Activated T-cell treated with anti-CD3 and anti-CD28 coated beads, Interleukin-2, amount 50 U/mL, for 4 hours (primary cell): Measurements from ENCODE around the gene IP6K2. TPM values are rescaled to one million over a fixed set of nuclear protein-coding genes. Genes with fewer than 3 reads are reported as not detected.

ENCODE experiments used
- ATAC-seq, 2 donors: fragments of 200-7000 bp; cut with Tn5 transposase; one replicate each; pipeline ENCODE4 v1.10.0; 2021
- DNase-seq: peaks from one replicate; pipeline ENCODE4 v3.0.0-alpha.2; 2020
- H3K27me3 Mint-ChIP-seq: one replicate; pipeline ENCODE4 v1.8.0; 2021; ENCODE audit warnings: low read depth, mixed read lengths
- H3K36me3 Mint-ChIP-seq: one replicate; pipeline ENCODE4 v1.8.0; 2022; ENCODE audit warnings: mixed read lengths; ENCODE audit not compliant: insufficient read depth
- H3K4me1 Mint-ChIP-seq: one replicate; pipeline ENCODE4 v1.8.0; 2021; ENCODE audit warnings: low read depth, mixed read lengths
- H3K4me3 Mint-ChIP-seq: one replicate; pipeline ENCODE4 v1.8.0; 2021; ENCODE audit warnings: mild to moderate bottlenecking, moderate library complexity, mixed read lengths
- H3K9me3 Mint-ChIP-seq: one replicate; pipeline ENCODE4 v1.8.0; 2021; ENCODE audit warnings: mixed read lengths
- total RNA-seq, 3 donors: library from RNA; stranded (reverse); gene quantifications; one replicate each; pipeline ENCODE4 v1.2.1, GENCODE V29; 2021

Gene IP6K2
- total RNA-seq, 3 donors from 2014 or later = 39.9 to 45.9 (median 45.8) TPM

DNA sequence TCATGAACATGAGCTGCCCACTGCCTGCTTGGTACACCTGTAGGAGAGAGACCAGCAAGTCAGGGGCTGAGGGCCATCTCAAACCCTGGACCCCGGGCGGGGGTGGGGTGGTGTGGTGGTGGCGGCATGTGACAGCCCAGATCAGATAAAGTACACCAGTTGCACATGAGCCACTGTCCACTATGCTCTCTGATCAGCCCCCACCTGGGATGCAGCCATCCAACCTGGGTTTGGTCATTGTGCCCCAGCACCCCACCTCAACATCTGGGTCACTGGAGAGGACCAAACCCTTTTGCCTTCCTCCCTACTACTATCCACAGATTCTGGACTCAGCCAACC is 28.3 kb downstream of the IP6K2 start:
- Mint-ChIP-seq H3K27me3 (no peaks in the 10 kb centered on the region), H3K36me3 (peaks cover 20% of the 10 kb centered on the region), H3K9me3 (no peaks in the 10 kb centered on the region), H3K4me3 (no peak overlapping the region), H3K4me1 (peaks cover 17% of the 10 kb centered on the region)
- ATAC-seq (no peak), DNase-seq (no peak)

DNA sequence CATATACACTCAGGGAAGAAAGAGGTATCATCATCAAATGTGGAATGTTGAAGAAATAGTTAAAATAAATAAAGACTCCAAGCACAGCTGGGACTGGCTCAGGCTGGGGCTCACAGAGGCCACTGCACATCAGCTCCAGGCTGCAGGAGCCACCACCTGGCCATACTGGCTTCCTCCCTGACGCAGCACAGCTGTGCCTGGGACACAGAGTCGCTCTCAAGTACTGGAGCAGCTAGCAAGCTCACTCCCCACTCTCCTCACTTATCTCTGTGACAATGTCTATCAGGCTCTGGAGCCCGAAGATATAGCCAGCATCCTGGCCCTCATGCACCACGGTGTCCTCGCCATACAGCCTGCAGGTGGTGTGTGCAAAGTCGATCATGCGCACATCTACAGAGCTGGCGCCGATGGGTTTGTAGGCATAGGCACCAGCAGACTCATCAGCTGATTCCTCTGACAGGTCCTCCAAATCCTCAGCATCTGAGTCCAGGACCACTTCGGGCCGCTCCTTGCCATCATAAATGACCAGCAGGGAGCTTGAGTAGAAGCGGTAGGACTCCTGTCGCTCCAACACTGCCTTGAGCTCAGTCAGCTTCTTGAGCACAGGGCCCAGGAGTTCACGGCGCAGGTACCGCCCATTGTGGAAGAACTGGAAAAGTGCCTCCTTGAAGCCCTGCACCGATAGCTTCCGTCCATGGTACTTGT is 28.8 kb downstream of the IP6K2 start:
- peaks cover 19% of the 10 kb centered on the region for H3K4me1 Mint-ChIP-seq
- DNase-seq (no peak), ATAC-seq (no peak)
- H3K4me3 Mint-ChIP-seq = no peak overlapping the region
- no peaks in the 10 kb centered on the region for H3K27me3 Mint-ChIP-seq
- no peaks in the 10 kb centered on the region for H3K9me3 Mint-ChIP-seq
- H3K36me3 Mint-ChIP-seq = peaks cover 18% of the 10 kb centered on the region

DNA sequence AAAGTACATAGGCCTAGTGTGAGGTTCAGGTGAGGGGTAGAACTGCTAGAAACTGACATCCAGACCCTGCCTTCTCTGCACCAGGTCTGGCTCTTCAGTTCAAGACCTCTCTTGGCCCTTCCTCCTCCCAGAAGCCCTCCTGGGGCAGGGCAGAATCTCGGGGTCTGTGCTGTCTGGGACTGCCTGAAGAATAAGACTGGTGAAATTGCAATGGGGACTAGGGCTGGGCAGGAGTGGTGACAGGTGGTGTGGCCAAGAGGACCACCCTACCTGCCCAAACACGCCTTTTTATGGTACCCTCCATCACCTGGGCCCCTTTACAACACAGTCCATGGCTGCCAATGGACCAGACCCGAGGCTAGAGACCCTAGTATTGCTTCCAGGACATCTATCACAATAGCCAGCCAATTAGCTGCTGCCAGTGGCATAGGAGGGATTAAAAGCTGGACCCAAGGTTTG is 29.8 kb downstream of the IP6K2 start:
- DNase-seq (no peak), ATAC-seq (no peak)
- no peaks in the 10 kb centered on the region for H3K27me3 Mint-ChIP-seq
- peaks cover 19% of the 10 kb centered on the region for H3K4me1 Mint-ChIP-seq
- peaks cover 18% of the 10 kb centered on the region for H3K36me3 Mint-ChIP-seq
- H3K4me3 Mint-ChIP-seq = no peak overlapping the region
- no peaks in the 10 kb centered on the region for H3K9me3 Mint-ChIP-seq

DNA sequence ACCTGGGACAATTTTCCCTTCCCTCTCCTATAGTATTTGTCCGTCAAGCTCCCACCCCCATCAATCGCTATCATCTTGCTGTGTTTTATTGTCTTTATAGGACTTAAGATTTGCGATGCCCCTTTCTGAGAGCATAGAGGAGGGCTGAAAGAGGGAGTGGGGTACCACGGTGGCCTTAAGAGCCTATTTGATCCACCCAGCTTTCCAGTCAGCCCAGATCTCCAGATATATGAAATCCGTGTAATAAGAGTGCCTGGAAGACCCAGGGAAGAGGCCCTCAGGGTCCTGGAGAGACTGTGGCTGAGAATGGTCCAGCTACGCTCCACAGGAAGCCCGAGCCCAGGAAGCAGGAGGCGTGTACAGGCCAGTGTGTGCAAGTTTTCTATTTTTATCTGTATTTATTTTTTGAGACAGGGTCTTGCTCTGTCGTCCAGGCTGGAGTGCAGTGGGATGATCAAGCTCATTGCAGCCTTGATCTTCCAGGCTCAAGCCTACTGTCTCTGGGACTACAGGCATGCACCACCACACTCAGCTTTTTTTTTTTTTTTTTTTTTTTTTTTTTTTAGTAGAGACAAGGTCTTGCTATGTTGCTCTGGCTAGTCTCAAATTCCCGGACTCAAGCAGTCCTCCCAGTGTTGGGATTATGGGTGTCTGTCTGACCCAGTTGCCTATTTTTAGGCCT is 30.3 kb downstream of the IP6K2 start:
- Mint-ChIP-seq H3K4me1 (peaks cover 19% of the 10 kb centered on the region), H3K27me3 (no peaks in the 10 kb centered on the region), H3K36me3 (peaks cover 18% of the 10 kb centered on the region), H3K9me3 (no peaks in the 10 kb centered on the region), H3K4me3 (peak overlapping the region; percentile 85)
- DNase-seq = no peak
- ATAC-seq = no peak

DNA sequence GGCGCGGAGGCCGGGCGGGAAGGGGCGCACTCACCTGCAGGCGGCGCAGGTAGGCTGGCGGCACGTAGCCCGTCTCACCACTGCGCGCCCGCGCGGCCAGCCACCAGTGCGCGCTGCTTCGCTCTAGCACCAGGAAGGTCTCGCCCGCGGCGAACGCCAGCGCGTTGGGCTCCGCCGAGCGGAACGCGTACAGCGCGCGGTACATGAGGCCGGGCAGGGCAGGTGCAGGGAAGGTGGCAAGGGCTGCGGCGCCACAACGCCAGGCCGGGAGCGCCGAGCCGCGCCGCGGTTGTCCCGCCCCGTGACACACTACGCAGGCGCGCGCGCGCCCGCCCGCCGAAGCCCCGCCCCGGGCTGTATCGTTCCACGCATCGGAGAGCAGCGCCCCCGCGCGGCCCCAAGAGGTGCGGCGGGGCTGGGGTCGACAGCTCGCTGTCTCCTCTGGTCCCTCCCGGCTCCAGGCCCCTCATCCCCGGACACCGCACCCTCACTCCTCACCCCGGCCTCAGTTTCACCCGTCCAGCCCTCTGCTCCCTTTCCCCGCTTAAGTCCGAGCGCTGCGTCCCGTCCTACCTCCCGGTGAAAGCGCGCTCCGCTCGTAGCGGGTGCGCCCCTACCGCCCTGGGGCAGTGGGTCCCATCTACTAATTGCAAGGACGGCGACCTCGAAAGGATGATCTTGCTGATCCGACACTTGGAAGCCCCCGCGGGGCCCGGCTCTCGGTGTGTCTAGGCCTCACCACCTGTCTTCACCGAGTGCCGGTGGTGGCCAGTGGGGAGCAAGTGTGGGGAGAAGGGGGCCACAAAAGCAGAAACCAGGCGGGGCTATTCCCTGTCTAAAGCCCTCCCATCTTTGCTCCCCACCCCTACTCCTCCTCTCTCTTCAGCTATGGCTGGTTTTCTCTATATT is 31.2 kb downstream of the IP6K2 start, which contains the start of gene NCKIPSD:
Gene NCKIPSD, minus strand, starts transcription at position 313 of the 909 bp plus-strand sequence. Its CDS starts 108 bp downstream, at position 205.
- DNase-seq = peak; percentile 91
- H3K36me3 Mint-ChIP-seq = peaks cover 18% of the 10 kb centered on the region
- no peaks in the 10 kb centered on the region for H3K27me3 Mint-ChIP-seq
- peaks cover 22% of the 10 kb centered on the region for H3K4me1 Mint-ChIP-seq
- H3K9me3 Mint-ChIP-seq = no peaks in the 10 kb centered on the region
- ATAC-seq = peak; percentile 92 to 93
- peak within 1 kb of the TSS; percentile 85 for H3K4me3 Mint-ChIP-seq

DNA sequence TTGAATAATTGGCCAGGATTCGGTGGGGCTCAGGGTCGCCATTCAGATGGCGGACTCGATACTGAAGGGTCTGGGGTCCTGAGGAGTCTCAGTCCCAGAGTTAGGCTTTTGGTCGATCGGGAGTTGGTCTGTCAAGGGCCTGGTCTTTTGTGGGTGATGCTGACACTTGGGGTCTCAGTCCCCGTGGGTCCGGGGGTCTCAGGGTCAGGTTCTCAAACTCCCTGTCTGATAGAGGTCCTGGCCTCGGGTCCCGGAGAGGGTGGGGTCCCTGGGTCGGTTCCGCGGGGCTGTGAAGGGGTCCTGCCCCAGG is 31.8 kb downstream of the IP6K2 start:
- Mint-ChIP-seq H3K9me3 (no peaks in the 10 kb centered on the region), H3K36me3 (peaks cover 23% of the 10 kb centered on the region), H3K4me1 (peaks cover 28% of the 10 kb centered on the region), H3K4me3 (peak overlapping the region; percentile 85), H3K27me3 (no peaks in the 10 kb centered on the region)
- ATAC-seq (no peak), DNase-seq (no peak)

DNA sequence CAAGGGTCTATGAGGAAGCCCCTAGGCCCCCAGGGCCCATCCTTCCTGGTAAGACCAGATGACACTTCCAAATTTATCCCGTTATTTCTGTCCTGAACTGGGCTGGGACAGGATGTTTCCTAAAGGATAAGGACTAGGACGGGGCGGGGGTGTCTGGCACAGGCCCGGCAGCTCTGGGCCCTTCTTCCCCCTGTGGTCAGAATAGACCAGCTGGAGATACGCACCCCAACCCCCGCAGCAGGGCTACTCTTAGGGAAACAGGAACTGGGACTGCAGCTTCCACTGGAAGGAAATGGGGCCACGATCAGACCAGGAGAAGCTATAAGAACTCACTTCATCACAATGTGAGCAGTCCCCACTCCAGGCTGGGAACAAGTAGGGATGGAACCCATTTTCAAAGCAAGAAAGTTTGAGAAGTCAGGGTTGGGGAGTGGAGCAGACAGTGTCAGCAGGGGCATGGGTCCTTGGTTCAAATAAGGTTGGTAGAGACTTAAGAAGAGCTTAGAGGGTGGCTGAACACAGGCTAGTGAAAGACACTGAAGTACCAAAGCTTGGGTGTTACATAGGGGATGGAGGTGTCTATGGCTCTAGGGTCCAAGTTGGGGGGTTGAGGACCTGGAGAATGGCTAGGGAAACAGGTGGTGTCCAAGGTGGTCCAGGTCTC is 32.4 kb downstream of the IP6K2 start:
- H3K9me3 Mint-ChIP-seq = no peaks in the 10 kb centered on the region
- peaks cover 18% of the 10 kb centered on the region for H3K36me3 Mint-ChIP-seq
- no peak for ATAC-seq
- H3K27me3 Mint-ChIP-seq = no peaks in the 10 kb centered on the region
- peaks cover 31% of the 10 kb centered on the region for H3K4me1 Mint-ChIP-seq
- H3K4me3 Mint-ChIP-seq = peak overlapping the region; percentile 82
- no peak for DNase-seq

DNA sequence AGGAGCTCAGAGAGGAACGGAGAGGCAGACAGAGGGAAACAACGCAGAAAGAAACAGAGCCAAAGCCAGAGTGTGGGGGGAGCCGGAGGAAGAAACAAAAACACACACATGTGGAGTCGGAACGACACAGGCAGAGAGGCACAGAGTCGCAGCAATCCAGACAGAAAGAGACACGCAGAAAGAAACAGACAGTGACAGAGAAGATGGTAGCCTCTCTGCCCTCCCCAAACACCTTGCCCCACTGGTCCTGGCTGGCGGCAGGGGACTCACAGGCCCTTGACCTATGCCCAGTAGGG is 33.0 kb downstream of the IP6K2 start:
- ATAC-seq (no peak), DNase-seq (no peak)
- Mint-ChIP-seq H3K9me3 (no peaks in the 10 kb centered on the region), H3K4me1 (peaks cover 35% of the 10 kb centered on the region), H3K4me3 (peak overlapping the region; percentile 82), H3K27me3 (no peaks in the 10 kb centered on the region), H3K36me3 (peaks cover 18% of the 10 kb centered on the region)

DNA sequence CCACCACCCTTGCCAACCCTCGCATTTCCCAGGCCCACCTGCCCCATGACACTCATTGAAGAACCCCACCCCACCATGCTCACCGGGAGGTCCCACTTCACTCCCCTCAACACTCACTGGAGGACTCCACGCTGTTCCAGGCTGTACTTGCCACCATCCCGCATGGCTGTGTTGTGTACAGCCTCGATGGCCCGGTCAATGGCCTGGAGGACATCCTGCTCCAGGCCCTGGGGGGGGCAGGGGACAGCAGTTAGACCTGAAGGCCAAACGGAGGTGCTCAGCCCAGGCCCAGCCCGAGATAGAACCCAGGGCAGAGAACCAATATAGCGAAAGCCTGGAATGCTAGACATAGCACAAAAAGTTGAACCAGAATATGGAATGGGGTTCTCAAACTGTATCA is 34.2 kb downstream of the IP6K2 start:
- H3K36me3 Mint-ChIP-seq = peaks cover 21% of the 10 kb centered on the region
- peaks cover 35% of the 10 kb centered on the region for H3K4me1 Mint-ChIP-seq
- no peak for ATAC-seq
- no peak for DNase-seq
- no peaks in the 10 kb centered on the region for H3K9me3 Mint-ChIP-seq
- no peak overlapping the region for H3K4me3 Mint-ChIP-seq
- no peaks in the 10 kb centered on the region for H3K27me3 Mint-ChIP-seq

DNA sequence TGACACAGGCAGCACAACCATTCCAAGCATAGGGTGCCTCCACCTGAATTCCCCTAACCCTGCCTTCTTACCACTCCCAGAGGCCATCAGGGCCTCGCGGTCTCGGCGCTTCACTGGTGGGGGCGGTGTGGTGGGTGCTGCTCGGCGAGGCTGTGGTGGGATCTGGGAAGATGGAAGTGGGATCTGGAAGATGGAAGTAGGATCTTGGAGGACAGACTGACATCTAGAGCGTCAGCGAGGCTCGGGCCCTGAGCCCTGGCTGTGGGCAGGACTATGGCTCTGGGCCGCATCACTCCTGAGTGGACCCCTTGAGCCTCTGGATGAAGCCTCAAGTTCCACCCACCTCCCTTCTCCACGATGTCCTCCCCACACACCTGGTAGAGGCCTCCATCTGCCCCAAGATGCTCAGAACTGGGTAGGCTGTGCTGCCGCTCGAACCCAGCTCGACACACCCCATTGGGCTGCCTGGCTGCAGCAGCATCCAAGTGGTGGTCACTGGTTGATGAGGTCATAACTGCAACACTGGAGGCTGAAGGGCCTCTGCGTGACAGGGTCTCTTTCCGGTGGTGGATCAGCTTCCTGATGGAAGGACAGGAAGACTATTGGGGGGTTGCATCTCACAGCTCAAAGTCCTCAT is 34.9 kb downstream of the IP6K2 start:
- ATAC-seq (no peak), DNase-seq (no peak)
- Mint-ChIP-seq H3K36me3 (peaks cover 26% of the 10 kb centered on the region), H3K9me3 (no peaks in the 10 kb centered on the region), H3K4me3 (no peak overlapping the region), H3K4me1 (peaks cover 35% of the 10 kb centered on the region), H3K27me3 (no peaks in the 10 kb centered on the region)

DNA sequence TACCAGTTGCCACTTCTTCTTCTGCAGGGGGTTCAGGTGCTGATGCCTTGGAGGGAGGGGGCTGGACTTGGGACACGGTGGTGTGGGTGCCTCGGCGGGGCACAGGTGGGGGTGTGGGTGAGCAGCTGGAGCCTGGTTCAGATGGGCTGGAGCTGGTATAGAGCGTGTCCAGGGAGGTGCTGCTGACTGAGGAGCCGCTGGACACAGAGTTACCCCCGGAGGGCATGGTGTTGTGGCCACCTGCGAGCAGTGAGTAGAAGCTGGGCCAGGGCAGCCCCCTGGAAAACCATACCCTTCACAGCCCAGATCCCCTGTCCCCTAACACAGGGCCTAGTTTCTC is 35.5 kb downstream of the IP6K2 start:
- Mint-ChIP-seq H3K27me3 (no peaks in the 10 kb centered on the region), H3K4me1 (peaks cover 33% of the 10 kb centered on the region), H3K9me3 (no peaks in the 10 kb centered on the region), H3K4me3 (no peak overlapping the region), H3K36me3 (peaks cover 26% of the 10 kb centered on the region)
- DNase-seq (no peak), ATAC-seq (no peak)

DNA sequence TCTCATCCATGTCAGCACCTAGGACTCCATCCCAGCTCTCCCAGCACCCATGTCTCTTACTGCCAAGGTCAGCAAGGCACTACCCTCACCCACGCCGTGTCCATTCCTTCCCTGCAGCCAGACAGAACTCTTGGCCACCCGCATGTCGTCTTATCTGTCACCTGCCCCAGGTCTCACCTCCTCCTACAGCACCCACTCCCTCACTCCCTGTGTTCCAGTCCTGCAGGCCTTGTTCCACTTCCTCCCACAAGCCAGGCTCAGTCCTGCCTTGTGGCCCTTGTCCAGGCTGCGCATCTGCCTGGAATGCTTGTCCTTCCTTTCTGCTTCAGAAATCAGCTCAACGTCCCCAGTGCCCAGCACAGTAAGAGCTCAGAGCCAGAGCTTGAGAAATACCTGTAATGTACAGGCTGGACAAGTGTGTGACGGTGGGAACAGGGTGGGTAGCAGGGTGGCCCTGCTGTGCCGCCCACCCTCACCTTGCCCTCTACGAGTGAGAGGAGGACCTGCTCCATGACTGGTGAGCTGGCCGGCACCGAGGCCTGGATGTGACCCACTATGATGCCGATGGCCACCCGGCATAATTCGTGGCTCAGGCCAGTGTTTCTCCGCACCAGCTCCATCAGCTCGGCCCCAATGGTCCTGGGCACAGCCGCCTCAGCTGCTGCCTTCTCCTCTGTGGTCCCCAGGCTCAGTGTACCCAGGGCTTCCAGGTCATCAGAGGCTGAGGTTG is 36.0 kb downstream of the IP6K2 start:
- Mint-ChIP-seq H3K36me3 (peaks cover 31% of the 10 kb centered on the region), H3K4me3 (no peak overlapping the region), H3K9me3 (no peaks in the 10 kb centered on the region), H3K4me1 (peaks cover 31% of the 10 kb centered on the region), H3K27me3 (no peaks in the 10 kb centered on the region)
- no peak for ATAC-seq
- no peak for DNase-seq
